CD4-positive, alpha-beta T cell (primary cell): ENCODE data around the gene TAL1. TPM values are rescaled to one million over a fixed set of nuclear protein-coding genes. Genes with fewer than 3 reads are reported as not detected.

ENCODE experiments used
- ATAC-seq: fragments of 200-7000 bp; cut with Tn5 transposase; one replicate; pipeline ENCODE4 v1.10.0; 2022; ENCODE audit warnings: mild to moderate bottlenecking; ENCODE audit not compliant: poor library complexity
- CTCF ChIA-PET: fragments of 350-600 bp; sonication (Branson Sonifier 250); formaldehyde crosslinking; loops from one replicate; lab custom pipeline; 2021; ENCODE audit warnings: antibody characterized with exemption, inconsistent platforms; lab: Charles Lee
- POLR2A ChIA-PET: fragments of 350-600 bp; sonication (Branson Sonifier 250); formaldehyde crosslinking; loops from one replicate; lab custom pipeline; 2021; ENCODE audit warnings: antibody characterized with exemption, inconsistent platforms; lab: Charles Lee
- DNase-seq, 14 experiments: peaks; one replicate each; pipeline ENCODE4 v3.0.0-alpha.2; 2013 to 2020; ENCODE audit warnings: mixed read lengths in 2 of 14
- H3K27ac ChIP-seq, 2 donors: one replicate each; pipeline versions ENCODE4 v1.5.1 to v1.7.0; 2013; ENCODE audit warnings: low read length in 2 of 2, low read depth in 1 of 2, mild to moderate bottlenecking in 1 of 2
- H3K27me3 ChIP-seq, 2 experiments: 1 replicate in 1 of 2; 2 replicates in 1 of 2; pipeline versions ENCODE4 v1.6.1 to v1.7.0; 2013; ENCODE audit warnings: low read length in 2 of 2, control low read depth in 1 of 2, mild to moderate bottlenecking in 1 of 2, moderate library complexity in 1 of 2; ENCODE audit not compliant: insufficient read depth in 2 of 2, control insufficient read depth in 1 of 2
- H3K36me3 ChIP-seq: one replicate; pipeline ENCODE4 v1.6.1; 2013; ENCODE audit warnings: low read length, control low read depth; ENCODE audit not compliant: insufficient read depth
- H3K4me1 ChIP-seq: one replicate; pipeline ENCODE4 v1.6.1; 2013; ENCODE audit warnings: low read length, control low read depth; ENCODE audit not compliant: insufficient read depth
- H3K4me3 ChIP-seq: one replicate; pipeline ENCODE4 v1.5.1; 2013; ENCODE audit warnings: mild to moderate bottlenecking, low read length, moderate library complexity
- H3K9me3 ChIP-seq, 2 experiments: 1 replicate in 1 of 2; 2 replicates in 1 of 2; pipeline versions ENCODE4 v1.6.1 to v1.7.0; 2013; ENCODE audit warnings: low read length in 2 of 2, mild to moderate bottlenecking in 2 of 2, control low read depth in 1 of 2, moderate library complexity in 1 of 2; ENCODE audit not compliant: control insufficient read depth in 1 of 2, insufficient read depth in 1 of 2
- H3K27ac Mint-ChIP-seq: one replicate; pipeline ENCODE4 v1.8.0; 2020; ENCODE audit warnings: mixed read lengths
- H3K27me3 Mint-ChIP-seq: one replicate; pipeline ENCODE4 v1.8.0; 2021; ENCODE audit warnings: mixed read lengths
- H3K36me3 Mint-ChIP-seq: one replicate; pipeline ENCODE4 v1.8.0; 2021; ENCODE audit warnings: low read depth, mixed read lengths
- H3K4me1 Mint-ChIP-seq: one replicate; pipeline ENCODE4 v1.8.0; 2021; ENCODE audit warnings: low read depth, mixed read lengths
- H3K4me3 Mint-ChIP-seq: one replicate; pipeline ENCODE4 v1.8.0; 2020; ENCODE audit warnings: mild to moderate bottlenecking, mixed read lengths
- H3K9me3 Mint-ChIP-seq: one replicate; pipeline ENCODE4 v1.8.0; 2020; ENCODE audit warnings: mixed read lengths
- intact Hi-C, 2 experiments: fragments of 100-400 bp; cut with DNase I in 1 of 2; cut with micrococcal nuclease in 1 of 2; formaldehyde crosslinking; loops; one replicate each; pipeline versions ENCODE4 v1.15.1 to v1.9.0; 2023 to 2025; cut with DNase I, micrococcal nuclease
- total RNA-seq, 174 experiments: library from RNA in 2 of 174; stranded (reverse) in 2 of 174; gene quantifications; one replicate each; pipeline ENCODE4 v1.2.3 and lab custom pipeline; 2021 to 2026
- TF ChIP-seq, protein P1 (sequence below): fragments of 200-600 bp; IDR thresholded peaks from one replicate; pipeline ENCODE4 v1.8.0; 2022; ENCODE audit warnings: antibody characterized with exemption, mild to moderate bottlenecking

Gene TAL1
- total RNA-seq, 2 experiments from 2014 or later: not detected

DNA sequence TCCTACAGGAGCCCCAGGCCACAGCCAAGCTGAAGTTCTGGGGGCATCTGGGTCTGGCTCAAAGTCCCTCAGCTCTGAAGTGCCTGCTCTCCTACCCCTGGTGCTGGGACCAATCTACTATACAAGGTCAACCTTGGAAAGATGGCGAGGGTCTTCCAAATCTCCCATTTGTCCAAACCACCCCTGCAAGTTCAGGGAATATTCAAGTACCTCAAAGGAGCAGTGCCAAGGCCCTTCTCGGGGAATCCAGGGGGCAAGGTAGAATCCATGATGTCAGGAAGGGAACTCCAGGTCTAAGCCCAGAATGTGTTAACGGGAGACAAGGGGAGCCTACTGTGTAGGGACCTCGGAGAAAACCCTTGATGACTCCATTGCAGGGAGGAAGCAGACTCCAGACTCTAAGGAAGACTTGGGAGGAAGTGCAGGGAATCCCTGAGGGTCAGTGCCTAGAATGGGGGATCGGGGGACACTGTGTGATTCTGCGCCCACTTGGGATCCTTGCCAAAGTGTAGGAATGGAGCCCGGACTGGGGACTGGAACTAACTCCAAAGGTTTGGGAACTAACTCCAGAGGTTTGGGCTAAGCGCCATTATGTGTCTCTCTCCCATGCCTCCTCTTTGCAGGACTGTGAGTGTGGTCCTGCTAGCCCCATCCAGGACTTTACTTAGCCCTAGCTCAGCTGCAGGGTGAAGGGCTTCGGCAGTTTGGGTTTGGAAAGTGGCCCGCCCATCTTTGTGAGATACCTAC lies 8.7 kb downstream of the TAL1 start:
- H3K27me3 Mint-ChIP-seq: peaks cover 42% of the 10 kb centered on the region
- peaks cover 10% of the 10 kb centered on the region for H3K4me1 Mint-ChIP-seq
- H3K9me3 ChIP-seq: no peaks in the 10 kb centered on the region
- no peak for DNase-seq
- CTCF ChIA-PET: no interaction called here
- no peak overlapping the region for H3K4me3 ChIP-seq
- no peaks in the 10 kb centered on the region for H3K9me3 Mint-ChIP-seq
- no peak overlapping the region for H3K4me3 Mint-ChIP-seq
- TF ChIP-seq, protein P1, sequence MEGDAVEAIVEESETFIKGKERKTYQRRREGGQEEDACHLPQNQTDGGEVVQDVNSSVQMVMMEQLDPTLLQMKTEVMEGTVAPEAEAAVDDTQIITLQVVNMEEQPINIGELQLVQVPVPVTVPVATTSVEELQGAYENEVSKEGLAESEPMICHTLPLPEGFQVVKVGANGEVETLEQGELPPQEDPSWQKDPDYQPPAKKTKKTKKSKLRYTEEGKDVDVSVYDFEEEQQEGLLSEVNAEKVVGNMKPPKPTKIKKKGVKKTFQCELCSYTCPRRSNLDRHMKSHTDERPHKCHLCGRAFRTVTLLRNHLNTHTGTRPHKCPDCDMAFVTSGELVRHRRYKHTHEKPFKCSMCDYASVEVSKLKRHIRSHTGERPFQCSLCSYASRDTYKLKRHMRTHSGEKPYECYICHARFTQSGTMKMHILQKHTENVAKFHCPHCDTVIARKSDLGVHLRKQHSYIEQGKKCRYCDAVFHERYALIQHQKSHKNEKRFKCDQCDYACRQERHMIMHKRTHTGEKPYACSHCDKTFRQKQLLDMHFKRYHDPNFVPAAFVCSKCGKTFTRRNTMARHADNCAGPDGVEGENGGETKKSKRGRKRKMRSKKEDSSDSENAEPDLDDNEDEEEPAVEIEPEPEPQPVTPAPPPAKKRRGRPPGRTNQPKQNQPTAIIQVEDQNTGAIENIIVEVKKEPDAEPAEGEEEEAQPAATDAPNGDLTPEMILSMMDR: no peak
- no peak overlapping the region for H3K27ac ChIP-seq
- POLR2A ChIA-PET: no interaction called here
- H3K4me1 ChIP-seq: peaks cover 10% of the 10 kb centered on the region
- H3K36me3 ChIP-seq: no peaks in the 10 kb centered on the region
- no peaks in the 10 kb centered on the region for H3K36me3 Mint-ChIP-seq
- peaks cover 46 to 51% of the 10 kb centered on the region in 2 experiments for H3K27me3 ChIP-seq
- no peak for ATAC-seq
- no peak overlapping the region for H3K27ac Mint-ChIP-seq
- intact Hi-C loops: no loop called here

DNA sequence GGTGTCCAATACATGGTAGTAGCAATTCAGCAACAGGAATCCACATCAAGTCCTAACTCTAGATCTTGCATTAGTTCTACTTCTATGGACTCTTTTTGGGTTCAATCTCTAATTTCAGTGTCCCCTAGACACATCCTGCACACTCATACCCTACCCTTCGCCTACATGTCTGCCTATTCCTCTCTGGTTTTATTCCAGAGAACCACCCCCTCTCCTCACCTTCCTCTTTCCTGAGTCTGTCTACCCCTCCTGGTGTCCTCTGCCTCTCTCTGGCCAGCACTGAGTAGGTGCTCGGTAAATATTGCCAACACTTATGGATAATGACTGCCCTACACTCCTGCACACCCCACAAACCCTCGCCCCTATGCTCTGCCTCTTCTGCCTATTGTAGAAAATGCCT lies 9.5 kb downstream of the TAL1 start:
- intact Hi-C loops: no loop called here
- CTCF ChIA-PET: no interaction called here

DNA sequence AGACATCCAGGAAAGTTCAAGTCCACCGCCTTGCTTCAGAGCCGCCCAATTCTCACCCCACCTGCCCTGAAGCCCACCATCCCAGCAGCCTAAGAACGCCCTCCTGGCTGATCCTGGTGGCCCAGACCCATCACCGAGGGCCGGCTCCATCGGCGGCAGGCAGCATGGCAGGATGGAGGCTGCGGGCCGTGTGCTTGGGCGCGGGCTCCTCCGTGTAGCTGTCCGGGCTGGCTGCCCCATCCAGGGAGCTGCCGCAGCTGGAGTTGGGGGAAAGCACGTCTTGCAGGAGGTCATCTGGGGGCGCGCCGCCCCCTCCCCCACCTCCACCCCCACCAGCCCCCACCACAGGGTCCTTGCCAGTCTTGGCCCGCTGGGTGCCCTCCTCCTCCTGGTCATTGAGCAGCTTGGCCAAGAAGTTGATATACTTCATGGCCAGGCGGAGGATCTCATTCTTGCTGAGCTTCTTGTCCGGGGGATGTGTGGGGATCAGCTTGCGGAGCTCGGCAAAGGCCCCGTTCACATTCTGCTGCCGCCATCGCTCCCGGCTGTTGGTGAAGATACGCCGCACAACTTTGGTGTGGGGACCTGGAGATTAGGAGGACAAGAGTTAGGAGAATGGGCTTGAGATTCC lies 12.3 kb downstream of the TAL1 start:
- no peak for ATAC-seq
- H3K27ac Mint-ChIP-seq: no peak overlapping the region
- Histone ChIP-seq H3K27me3 (peaks cover 22 to 23% of the 10 kb centered on the region in 2 experiments), H3K4me1 (peaks cover 2% of the 10 kb centered on the region), H3K36me3 (no peaks in the 10 kb centered on the region), H3K4me3 (no peak overlapping the region), H3K9me3 (no peaks in the 10 kb centered on the region), H3K27ac (no peak overlapping the region)
- TF ChIP-seq, protein P1: no peak
- H3K9me3 Mint-ChIP-seq: no peaks in the 10 kb centered on the region
- no peak for DNase-seq
- no peak overlapping the region for H3K4me3 Mint-ChIP-seq
- intact Hi-C loops: no loop called here
- H3K36me3 Mint-ChIP-seq: no peaks in the 10 kb centered on the region
- CTCF ChIA-PET: no interaction called here
- H3K27me3 Mint-ChIP-seq: peaks cover 16% of the 10 kb centered on the region
- POLR2A ChIA-PET: no interaction called here
- H3K4me1 Mint-ChIP-seq: no peaks in the 10 kb centered on the region

More for the DNA sequence above, 9.5 kb downstream of the TAL1 start:
- peaks cover 38 to 43% of the 10 kb centered on the region in 2 experiments for H3K27me3 ChIP-seq
- Mint-ChIP-seq H3K36me3 (no peaks in the 10 kb centered on the region), H3K4me3 (no peak overlapping the region), H3K9me3 (no peaks in the 10 kb centered on the region), H3K27ac (no peak overlapping the region), H3K27me3 (peaks cover 34% of the 10 kb centered on the region), H3K4me1 (peaks cover 5% of the 10 kb centered on the region)
- TF ChIP-seq, protein P1: no peak
- POLR2A ChIA-PET: no interaction called here
- no peak overlapping the region for H3K4me3 ChIP-seq
- no peak overlapping the region for H3K27ac ChIP-seq
- no peaks in the 10 kb centered on the region for H3K36me3 ChIP-seq
- H3K4me1 ChIP-seq: peaks cover 10% of the 10 kb centered on the region
- no peak for ATAC-seq
- no peaks in the 10 kb centered on the region for H3K9me3 ChIP-seq
- DNase-seq: no peak
